Adipose tissue (tissue), 3 donors: Measurements from ENCODE around the gene DUSP28. TPM values are rescaled to one million over a fixed set of nuclear protein-coding genes. Genes with fewer than 3 reads are reported as not detected.

ENCODE experiments used
- H3K27ac ChIP-seq: one replicate; pipeline ENCODE4 v1.5.1; 2013; ENCODE audit warnings: low read depth, low read length
- WGBS, 3 donors: extraction: QIAGEN DNeasy Blood & Tissue Kit; methylation state at CpG; one replicate each; pipeline ENCODE4 v1.1.7; 2013; 5-methylcytosine and 5-hydroxymethylcytosine counted together
- polyA plus RNA-seq, 3 donors: library from polyadenylated mRNA; stranded (reverse); fragments of 200-250 nt; gene quantifications; one replicate each; pipeline ENCODE4 v1.2.3, GENCODE V29; 2013
- donor health status: healthy with polysubstance abuse.
- donor health status: Bipolar disorder and iron deficiency.
- donor health status: healthy.

The DUSP28 gene
- polyA plus RNA-seq, 3 donors, result 3.2 to 4.6 (median 4.3) TPM

DNA sequence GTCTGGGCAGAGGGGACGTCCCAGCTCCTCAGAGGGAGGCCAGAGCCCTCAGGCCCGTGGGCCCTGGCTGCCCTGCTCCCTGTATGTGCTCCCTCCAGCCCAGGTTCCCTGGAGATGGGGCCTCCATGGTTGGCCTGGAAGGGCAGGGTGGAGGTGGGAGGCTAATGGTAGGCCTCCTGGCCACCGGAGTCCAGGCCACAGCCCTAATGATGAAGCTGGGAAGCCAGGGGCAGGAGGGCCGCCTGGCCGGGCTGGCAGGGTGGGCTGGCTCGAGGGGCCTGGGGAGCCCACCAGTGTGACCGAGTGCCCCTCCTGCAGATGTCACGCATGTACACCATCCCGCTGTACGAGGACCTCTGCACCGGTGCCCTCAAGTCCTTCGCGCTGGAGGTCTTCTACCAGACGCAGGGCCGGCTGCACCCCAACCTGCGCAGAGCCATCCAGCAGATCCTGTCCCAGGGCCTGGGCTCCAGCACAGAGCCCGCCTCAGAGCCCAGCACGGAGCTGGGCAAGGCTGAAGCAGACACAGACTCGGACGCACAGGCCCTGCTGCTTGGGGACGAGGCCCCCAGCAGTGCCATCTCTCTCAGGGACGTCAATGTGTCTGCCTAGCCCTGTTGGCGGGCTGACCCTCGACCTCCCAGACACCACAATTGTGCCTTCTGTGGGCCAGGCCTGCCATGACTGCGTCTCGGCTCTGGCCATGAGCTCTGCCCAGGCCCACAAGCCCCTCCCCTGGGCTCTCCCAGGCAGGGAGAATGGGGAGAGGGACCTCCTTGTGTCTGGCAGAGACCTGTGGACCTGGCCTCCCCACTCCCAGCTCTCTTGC, 17.3 kb downstream of the DUSP28 start:
- H3K27ac ChIP-seq, result no peak overlapping the region
- 90 to 92% (median 91%) methylated on average over 23 to 26 of the region's 26 CpGs for WGBS, 3 donors

DNA sequence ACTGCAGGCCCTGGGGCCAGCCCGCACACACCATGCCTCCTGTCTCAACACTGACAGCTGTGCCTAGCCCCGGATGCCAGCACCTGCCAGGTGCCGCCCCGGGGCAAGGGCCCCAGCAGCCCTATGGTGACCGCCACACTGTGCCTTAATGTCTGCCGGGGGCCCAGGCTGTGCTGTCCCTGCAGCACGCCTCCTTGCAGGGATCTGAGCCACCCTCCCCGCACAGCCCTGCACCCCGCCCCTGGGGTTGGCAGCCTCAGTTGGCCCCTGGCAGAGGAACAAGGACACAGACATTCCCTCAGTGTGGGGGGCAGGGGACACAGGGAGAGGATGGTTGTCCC, 17.9 kb downstream of the DUSP28 start:
- 80 to 91% (median 81%) methylated on average over 9 of the region's 9 CpGs for WGBS, 3 donors
- H3K27ac ChIP-seq, result no peak overlapping the region

DNA sequence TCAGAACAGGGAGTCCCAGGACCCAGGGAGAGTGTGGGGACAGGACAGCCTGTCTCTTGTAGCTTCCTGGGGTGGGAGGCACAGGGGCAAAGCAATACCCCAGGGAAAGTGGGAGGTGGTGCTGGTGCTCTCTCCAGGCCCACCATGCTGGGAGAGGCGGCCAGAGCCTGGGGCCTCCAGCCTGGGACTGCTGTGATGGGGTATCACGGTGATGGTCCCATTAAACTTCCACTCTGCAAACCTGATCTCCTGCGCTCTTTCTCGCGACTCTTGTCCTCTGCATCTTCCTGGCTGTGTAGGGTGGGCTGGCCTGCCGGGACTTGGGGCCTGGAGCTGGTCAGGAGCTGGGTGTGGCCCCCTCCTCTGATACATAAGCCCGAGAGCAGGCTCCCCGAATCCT, 18.3 kb downstream of the DUSP28 start:
- no peak overlapping the region for H3K27ac ChIP-seq
- WGBS, 3 donors, result 81 to 89% (median 89%) methylated on average over 8 of the region's 8 CpGs

DNA sequence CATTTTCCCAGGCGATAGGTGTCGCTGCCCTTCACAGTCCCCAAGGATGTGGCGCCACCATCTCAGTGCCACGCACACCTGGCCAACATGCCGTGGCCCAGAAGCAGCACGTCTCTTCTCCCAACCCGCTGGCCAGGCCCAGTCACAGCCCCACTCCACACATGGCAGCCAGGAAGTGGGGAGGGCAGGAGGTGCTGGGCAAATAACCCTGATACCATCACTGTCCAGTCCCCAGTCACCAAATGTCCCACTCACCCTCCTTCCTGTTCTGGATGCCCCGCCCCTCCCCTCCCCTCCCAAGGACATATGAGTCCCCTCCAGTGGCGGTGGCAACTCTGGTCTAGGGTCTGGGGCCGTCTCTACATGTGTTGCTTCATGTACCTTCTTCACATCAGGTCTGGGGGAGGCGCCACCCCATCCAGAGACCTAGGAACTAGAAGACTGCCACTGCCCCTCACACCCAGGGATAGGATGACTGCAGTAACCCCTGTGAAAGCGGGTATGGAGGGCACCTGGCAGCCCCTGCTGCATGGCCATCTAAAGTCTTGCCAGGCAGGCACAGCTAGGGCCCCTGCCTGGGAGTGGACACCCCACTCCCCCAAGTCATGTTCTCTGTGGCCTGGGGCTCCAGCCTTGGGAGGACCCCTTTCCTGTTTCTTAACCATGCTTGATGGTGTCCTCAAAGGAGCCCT, 19.1 kb downstream of the DUSP28 start:
- 88 to 98% (median 90%) methylated on average over 11 to 12 of the region's 12 CpGs for WGBS, 3 donors
- no peak overlapping the region for H3K27ac ChIP-seq

DNA sequence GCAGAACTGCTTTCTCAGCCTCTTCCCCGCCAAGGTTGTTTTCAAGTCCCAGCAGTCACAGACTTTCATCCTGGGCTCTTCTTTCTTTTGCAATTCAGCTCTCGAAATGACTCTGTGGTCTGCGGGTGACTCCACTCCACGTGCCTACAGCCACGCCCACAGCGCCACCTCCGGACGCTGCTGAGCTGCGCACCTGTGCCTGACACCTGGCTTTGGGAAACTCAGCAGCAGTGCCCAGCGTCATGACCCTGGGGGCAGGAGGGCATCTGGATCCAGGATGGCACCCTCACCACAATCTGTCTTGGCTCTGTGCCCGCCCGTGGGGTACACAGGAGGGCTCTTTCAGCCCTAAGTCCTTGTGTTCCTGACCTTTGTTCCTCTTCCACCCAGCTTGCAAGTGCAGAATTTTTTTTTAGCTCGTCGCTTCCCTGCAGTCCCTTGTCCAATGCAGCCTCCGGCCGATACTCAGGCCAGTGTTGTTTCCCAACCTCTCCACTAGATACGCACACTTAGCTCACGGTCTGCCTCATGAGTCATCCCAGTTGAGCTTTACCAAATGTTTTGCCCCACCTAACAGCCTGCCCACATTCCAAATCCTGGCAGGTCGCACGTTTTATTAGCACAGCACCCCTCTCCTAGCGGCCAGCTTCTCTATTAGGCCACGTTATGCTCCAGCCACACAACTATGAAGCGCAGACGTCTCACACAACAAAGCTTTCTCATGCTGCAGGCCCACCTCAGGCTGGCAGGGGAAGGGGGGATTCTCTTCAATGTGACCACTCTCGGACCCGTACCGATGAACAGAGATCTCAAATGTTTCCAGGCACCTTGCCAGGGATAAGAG, 19.8 kb downstream of the DUSP28 start:
- WGBS, 3 donors, result 40 to 42% (median 42%) methylated on average over 27 of the region's 27 CpGs
- peak overlapping the region; percentile 15 for H3K27ac ChIP-seq

DNA sequence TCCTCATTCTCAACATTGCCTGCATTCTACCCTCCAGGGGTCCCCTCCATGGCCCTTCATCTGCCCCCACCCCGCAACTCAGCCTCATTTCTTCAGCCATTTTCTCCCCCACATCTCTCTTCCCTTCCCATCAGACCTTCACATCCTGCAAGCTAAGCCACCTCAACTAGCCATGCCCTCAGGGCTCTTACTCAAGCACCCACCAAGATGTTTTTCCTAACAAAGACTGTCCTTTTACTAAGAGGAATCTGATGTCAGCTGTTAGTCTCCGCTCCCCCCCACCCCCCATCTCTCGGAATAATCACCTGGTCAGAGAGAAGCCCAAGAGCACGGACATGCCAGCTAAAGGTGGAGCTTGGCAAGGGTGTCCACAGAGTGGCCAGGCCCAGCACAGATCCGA, 21.7 kb downstream of the DUSP28 start:
- WGBS, 3 donors, result 91 to 97% (median 96%) methylated on average over 5 of the region's 5 CpGs
- H3K27ac ChIP-seq, result no peak overlapping the region

DNA sequence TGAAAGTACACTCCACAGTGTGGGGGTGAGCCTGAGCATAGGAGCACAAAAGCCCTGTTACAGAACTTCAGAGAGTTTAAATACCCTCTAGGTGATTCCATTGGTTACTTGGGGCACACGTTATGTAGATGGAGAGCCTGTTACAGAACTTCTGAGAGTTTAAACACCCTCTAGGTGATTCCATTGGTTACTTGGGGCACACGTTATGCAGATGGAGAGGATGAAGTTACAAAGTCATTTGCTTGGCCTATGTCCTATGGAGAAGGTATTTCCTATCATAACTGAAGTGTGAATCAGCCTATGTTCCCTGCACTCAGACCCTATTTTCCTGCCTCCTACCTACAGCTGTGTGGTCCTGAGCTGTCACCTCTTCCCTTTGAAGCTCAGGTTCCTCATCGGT, 22.6 kb downstream of the DUSP28 start:
- H3K27ac ChIP-seq, result no peak overlapping the region
- WGBS, 3 donors, result 79 to 89% (median 88%) methylated on average over 3 of the region's 3 CpGs

DNA sequence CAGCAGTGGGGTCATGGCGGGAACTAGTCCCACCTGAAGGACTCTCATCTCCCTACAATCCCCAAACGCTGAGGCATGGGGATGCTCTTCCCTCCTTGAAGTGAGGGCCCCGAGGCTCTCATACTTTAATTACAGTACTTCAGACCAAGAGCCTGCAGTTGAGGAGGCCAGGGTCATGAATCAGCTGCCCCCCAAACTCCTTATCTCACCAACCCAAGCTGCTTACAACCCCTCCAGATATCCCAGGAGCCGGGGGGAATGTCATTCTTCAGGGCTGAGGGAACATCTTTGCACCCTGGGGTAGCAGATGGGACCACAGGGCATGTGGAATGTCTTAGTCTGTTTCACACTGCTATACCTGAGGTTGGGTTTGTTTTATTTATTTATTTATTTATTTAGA, 23.6 kb downstream of the DUSP28 start:
- no peak overlapping the region for H3K27ac ChIP-seq
- whole genome bisulfite sequencing, 3 donors, result 85 to 95% (median 90%) methylated on average over 4 of the region's 4 CpGs

DNA sequence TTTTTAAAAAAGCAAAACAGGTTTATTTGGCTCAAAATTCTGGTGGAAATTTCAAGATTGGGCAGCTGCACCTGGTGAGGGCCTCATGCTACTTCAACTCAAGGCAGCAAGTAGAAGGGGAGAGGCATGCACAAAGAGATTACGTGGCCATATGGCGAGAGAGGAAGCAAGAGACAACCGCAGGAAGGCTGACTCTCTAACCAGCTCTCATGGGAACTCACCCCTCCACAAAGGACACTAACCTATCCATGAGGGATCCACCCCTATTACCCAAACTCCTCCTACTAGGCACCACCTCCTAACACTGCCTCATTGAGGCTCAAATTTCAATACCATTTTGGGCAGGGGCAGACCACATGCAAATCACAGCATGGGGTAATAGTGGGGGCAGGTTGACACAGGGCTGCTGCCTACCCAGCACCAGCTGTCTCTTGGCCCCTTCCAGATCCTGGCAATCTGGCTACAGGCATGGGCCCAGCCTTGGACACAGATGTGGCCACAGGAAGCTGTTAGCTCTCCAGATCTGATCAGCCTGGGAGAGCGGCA, 24.4 kb downstream of the DUSP28 start:
- 54 to 75% (median 73%) methylated on average over 4 of the region's 4 CpGs for WGBS, 3 donors
- H3K27ac ChIP-seq, result no peak overlapping the region

DNA sequence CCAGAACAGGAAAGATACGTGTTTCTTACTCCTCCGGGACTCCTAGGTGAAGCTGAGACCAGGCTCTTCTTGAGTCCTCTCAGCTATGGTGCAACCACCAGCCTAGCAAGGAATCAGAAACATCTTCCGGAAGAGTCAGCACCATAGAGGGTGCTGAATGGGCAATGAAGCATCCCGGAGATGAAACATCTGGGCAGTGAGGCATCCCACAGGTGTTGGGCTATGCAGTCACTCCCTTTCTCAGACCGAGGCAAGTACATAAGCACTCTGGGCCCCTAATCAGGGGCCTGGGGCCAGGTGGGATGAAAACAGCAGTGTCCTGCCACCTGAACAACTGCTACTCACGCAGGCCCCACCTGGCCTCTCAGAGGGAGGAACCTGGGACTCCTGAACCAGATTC, 24.9 kb downstream of the DUSP28 start:
- 77 to 81% (median 78%) methylated on average over 6 of the region's 6 CpGs for WGBS, 3 donors
- no peak overlapping the region for H3K27ac ChIP-seq

DNA sequence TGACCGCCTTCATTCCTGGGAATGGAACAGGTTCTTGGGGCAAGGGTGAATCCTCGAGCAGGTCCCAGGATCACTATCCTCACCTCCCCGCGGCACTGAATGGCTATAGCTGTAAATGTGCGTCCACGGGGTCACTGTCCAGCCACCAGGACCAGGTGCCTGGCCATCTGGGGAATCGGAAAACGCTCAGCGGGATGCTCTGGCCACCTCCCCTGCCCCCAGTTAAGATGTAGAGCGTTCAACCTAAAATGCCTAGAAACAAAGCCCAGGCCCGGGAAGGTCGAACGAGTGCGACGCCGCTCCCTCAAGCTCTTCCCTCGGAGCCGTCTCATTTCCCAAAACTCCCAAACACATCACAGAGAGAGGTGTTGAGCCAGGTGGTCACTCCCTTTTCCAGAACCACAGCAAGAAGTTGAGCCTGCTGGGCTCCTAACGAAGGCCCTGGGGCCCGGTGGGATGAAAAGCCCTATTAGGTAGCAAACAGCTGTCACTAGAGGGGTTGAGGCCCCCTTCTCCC, 25.6 kb downstream of the DUSP28 start:
- no peak overlapping the region for H3K27ac ChIP-seq
- 5 to 6% (median 5%) methylated on average over 20 of the region's 20 CpGs for WGBS, 3 donors

DNA sequence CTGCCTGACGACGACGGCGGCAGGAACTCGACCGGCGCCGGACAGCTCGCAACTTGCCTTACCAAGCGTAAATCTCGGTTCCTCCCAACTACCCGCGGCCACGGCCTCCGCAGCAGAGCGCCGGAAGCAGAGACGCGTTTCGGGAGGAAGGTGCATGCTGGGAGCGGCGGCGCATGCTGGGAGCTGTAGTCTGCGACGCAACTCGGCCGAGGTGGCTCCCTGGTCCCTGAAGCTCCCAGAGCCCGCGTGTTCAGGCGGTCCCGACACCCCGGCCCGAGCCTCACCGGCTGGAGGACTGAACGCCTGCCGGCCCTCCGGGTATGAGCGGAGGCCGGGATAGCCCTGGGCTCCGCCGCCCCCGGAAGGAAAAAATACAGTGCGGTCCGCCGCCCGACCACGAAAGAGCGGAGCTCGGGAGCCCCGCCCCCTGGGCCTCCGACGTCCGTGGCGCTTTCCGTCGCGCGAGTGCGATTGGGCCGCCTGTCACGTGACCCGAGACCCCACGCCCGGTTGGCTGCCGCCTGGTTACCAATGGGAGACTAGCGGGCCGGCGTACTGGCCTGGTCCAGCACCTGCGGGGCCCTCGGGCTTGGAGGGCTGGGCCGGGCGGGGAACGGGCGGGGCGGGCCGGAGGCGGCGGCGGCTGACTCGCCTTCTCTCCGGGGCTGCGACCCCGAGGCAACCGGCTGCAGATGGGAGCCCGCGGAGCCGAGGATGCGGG, 26.2 kb downstream of the DUSP28 start, which contains the start of gene CAPN10:
CAPN10 (plus strand) TSS at position 537 of the 721 bp plus-strand sequence; CDS start at position 715, 178 bp downstream.
- no peak within 1 kb of the TSS for H3K27ac ChIP-seq
- 0 to 1% (median 0%) methylated on average over 72 to 88 of the region's 88 CpGs for WGBS, 3 donors

DNA sequence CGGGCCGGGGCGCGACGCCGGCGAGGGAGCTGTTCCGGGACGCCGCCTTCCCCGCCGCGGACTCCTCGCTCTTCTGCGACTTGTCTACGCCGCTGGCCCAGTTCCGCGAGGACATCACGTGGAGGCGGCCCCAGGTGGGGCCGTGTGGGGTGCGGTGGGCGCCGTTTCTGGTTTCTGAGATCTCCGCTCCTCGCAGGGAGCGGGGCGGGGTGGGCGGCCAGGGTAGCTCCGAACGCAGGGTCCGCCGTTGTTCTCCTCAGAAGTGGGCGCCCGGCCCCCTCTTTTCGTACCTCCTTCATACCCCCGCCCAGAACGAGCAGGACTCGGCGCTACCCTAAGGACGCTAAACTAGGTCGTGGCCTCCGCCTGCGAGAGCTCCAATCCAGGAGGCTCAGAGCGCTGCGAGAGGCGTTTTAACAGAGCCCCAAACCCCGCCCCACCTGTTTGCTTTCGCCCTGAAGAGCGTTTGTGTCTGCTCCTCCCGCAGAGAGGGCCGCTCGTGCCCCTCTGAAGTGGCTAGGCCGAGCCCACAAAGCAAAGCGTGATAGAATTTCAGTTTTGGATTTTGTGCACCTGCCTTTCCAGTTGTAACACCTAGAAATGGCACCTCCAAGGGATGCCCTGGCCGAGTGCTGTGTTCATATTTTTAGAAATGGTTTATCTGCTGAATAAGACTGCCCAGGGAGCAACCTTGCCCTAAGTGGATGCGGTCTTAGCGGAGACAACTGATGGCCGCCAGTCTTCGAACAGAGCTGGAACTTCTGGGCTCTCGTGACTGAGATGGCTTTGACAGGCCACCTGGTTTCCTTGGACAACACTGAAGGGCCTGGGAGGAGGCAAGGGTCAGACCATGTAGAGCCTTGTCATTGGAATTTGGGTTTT, 27.0 kb downstream of the DUSP28 start:
- H3K27ac ChIP-seq, result no peak overlapping the region
- 2 to 5% (median 5%) methylated on average over 47 to 62 of the region's 62 CpGs for WGBS, 3 donors

DNA sequence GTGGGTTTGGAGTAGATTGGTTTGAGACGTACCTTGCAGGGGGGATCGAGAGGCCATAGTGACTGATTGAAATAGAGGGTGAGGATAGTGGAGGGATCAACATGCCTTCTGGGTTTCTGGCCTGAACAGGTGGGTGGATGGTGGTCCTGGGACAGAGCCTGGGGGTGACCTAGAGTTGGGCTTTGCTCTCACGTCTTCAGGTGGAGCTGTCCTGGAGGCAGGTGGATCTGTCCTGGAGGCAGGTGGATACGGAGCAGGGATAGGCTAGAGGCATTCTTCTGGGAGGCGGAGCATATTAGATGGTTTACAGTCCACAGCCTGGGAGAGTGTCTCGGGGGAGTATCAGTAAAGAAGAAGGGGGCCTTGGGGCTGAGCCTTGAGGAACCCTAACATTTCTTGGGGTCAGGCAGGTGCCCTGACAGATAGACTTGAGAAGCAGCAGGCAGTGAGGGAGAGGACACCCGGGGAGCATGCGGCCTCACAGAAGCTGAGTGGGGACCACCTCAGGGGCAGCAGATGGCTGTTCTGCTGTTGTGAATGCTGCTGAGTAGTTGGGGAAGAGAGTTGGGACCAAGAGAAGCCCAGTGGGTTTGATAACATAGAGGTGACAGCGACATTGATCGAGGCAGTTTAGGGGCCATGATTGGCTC, 28.0 kb downstream of the DUSP28 start:
- WGBS, 3 donors, result 84 to 88% (median 85%) methylated on average over 10 of the region's 10 CpGs
- no peak overlapping the region for H3K27ac ChIP-seq

DNA sequence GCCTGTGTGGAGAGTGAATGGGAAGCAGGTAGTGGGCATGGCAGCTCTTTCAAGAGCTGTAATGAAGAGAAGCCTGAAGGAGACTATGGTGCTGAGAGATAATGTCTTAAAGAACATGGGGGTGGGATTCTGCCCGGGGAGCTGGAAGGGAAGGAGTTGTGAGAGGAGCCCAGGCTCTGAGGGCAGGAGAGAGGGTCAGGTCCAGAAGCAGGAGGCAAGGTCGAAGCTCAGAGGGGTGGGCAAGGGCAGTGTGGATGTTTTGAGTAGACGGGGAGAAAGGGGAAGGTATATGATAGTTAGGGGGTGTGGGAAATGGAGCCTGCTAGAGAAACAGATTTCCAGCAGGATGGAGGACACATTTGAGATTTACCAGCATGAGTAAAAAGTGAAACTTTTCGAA, 28.5 kb downstream of the DUSP28 start:
- 77 to 89% (median 83%) methylated on average over 4 of the region's 4 CpGs for WGBS, 3 donors
- H3K27ac ChIP-seq, result no peak overlapping the region

DNA sequence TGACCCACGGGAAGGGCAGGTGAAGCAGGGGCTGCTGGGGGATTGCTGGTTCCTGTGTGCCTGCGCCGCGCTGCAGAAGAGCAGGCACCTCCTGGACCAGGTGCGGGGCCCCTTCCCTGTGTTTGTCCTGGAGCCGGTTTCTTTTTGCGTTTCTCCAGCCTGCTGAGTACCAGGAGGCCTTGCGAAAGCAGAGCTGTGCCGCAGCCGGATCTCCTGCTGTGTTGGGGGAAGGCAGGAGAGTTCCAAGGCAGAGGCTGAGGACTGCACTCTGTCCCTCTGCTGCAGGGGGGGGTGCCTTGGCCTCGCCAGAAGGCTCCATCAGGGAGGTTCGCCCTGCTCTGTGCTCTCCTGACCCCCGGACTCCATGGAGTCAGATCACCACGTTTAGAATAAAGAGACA, 29.2 kb downstream of the DUSP28 start:
- H3K27ac ChIP-seq, result no peak overlapping the region
- WGBS, 3 donors, result 83 to 89% (median 87%) methylated on average over 14 of the region's 14 CpGs
